ENCODE measurements around the gene METTL15. TPM values are rescaled to one million over a fixed set of nuclear protein-coding genes. Genes with fewer than 3 reads are reported as not detected.

The METTL15 gene
- total and polyA plus RNA-seq, 2 experiments from 2014 or later = 9.0 to 19.8 TPM

- H3K4me1 Mint-ChIP-seq = peaks cover 14% of the 10 kb centered on the region
- TF ChIP-seq CREB1 (CRISPR knock-in tag; IDR thresholded peaks at IDR 0.05; ENCODE audit: low read depth) = no peak
- no peak for TF ChIP-seq POLR2AphosphoS5 (IDR thresholded peaks at IDR 0.05; ENCODE audit: low read depth)
- no peak for TF ChIP-seq ZNF331 (CRISPR knock-in tag; IDR thresholded peaks at IDR 0.05; ENCODE audit: low read depth)
- no peak for TF ChIP-seq EZH2phosphoT487 (IDR thresholded peaks at IDR 0.05; ENCODE audit: unreplicated experiment)
- TF ChIP-seq STAT1 (IDR thresholded peaks at IDR 0.05; ENCODE audit: unreplicated experiment) = no peak
- TF ChIP-seq, protein P1, sequence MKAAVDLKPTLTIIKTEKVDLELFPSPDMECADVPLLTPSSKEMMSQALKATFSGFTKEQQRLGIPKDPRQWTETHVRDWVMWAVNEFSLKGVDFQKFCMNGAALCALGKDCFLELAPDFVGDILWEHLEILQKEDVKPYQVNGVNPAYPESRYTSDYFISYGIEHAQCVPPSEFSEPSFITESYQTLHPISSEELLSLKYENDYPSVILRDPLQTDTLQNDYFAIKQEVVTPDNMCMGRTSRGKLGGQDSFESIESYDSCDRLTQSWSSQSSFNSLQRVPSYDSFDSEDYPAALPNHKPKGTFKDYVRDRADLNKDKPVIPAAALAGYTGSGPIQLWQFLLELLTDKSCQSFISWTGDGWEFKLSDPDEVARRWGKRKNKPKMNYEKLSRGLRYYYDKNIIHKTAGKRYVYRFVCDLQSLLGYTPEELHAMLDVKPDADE (IDR thresholded peaks at IDR 0.05) = no peak
- no peak for TF ChIP-seq ZNF462 (CRISPR knock-in tag; IDR thresholded peaks at IDR 0.05)
- no peak for TF ChIP-seq NANOG (IDR thresholded peaks at IDR 0.05; ENCODE audit: borderline replicate concordance)
- TF ChIP-seq, protein P2, sequence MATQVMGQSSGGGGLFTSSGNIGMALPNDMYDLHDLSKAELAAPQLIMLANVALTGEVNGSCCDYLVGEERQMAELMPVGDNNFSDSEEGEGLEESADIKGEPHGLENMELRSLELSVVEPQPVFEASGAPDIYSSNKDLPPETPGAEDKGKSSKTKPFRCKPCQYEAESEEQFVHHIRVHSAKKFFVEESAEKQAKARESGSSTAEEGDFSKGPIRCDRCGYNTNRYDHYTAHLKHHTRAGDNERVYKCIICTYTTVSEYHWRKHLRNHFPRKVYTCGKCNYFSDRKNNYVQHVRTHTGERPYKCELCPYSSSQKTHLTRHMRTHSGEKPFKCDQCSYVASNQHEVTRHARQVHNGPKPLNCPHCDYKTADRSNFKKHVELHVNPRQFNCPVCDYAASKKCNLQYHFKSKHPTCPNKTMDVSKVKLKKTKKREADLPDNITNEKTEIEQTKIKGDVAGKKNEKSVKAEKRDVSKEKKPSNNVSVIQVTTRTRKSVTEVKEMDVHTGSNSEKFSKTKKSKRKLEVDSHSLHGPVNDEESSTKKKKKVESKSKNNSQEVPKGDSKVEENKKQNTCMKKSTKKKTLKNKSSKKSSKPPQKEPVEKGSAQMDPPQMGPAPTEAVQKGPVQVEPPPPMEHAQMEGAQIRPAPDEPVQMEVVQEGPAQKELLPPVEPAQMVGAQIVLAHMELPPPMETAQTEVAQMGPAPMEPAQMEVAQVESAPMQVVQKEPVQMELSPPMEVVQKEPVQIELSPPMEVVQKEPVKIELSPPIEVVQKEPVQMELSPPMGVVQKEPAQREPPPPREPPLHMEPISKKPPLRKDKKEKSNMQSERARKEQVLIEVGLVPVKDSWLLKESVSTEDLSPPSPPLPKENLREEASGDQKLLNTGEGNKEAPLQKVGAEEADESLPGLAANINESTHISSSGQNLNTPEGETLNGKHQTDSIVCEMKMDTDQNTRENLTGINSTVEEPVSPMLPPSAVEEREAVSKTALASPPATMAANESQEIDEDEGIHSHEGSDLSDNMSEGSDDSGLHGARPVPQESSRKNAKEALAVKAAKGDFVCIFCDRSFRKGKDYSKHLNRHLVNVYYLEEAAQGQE (IDR thresholded peaks at IDR 0.05; ENCODE audit: unreplicated experiment) = no peak
- H2AFZ ChIP-seq = no peak overlapping the region
These were observed 3.8 kb upstream of the METTL15 start for GRCh38 chr11:28104425-28104824.

More at GRCh38 chr11:28104425-28104824, 3.8 kb upstream of the METTL15 start:
- Mint-ChIP-seq H3K36me3 (ENCODE audit: low read depth) (no peaks in the 10 kb centered on the region), H3K9me3 (no peaks in the 10 kb centered on the region), H3K27ac (no peak overlapping the region), H3K27me3 (ENCODE audit: insufficient read depth, low read depth, poor library complexity) (peaks cover 7% of the 10 kb centered on the region), H3K4me3 (no peak overlapping the region)
- no peaks in the 10 kb centered on the region; the same call in 1 of the 2 replicates for H4K20me1 ChIP-seq (replicated peaks; ENCODE audit: insufficient read depth)
- H3K27ac ChIP-seq (ENCODE audit: low read depth) = no peak overlapping the region
- H3F3A ChIP-seq (replicated peaks; ENCODE audit: low read depth) = no peaks in the 10 kb centered on the region
- H3K36me3 ChIP-seq (ENCODE audit: insufficient read depth) = no peaks in the 10 kb centered on the region
- H3K79me2 ChIP-seq (replicated peaks; ENCODE audit: insufficient read depth) = peaks cover 90% of the 10 kb centered on the region
- no peaks in the 10 kb centered on the region for H3K9me2 ChIP-seq (ENCODE audit: insufficient read depth)
- DNase-seq (ENCODE audit: low spot score) = no peak
- H3K4me1 ChIP-seq (ENCODE audit: insufficient read depth) = peaks cover 5% of the 10 kb centered on the region
- H3K4me3 ChIP-seq = no peak overlapping the region
- H3K4me2 ChIP-seq = no peak overlapping the region
- no peaks in the 10 kb centered on the region for H3K27me3 ChIP-seq (ENCODE audit: insufficient read depth)
- no peak for ATAC-seq

Measured in GM23338 (cell line).